Duodenal mucosa (tissue), 2 donors: ENCODE measurements around the gene NEUROG3.
"Not testable (repeated sequence)": the region's sequence is repeated elsewhere in the genome, so short reads cannot be mapped to it uniquely, and the experiment has no call there.

Experiments
- H3K27ac ChIP-seq: one replicate; pipeline ENCODE4 v1.7.0; 2013; ENCODE audit warnings: low read depth, low read length
- H3K27me3 ChIP-seq, 2 donors: one replicate each; pipeline ENCODE4 v1.7.0; 2013; ENCODE audit warnings: low read length in 2 of 2, control low read depth in 1 of 2; ENCODE audit not compliant: insufficient read depth in 2 of 2, control insufficient read depth in 1 of 2
- H3K36me3 ChIP-seq, 2 donors: one replicate each; pipeline ENCODE4 v1.7.0; 2013; ENCODE audit warnings: low read length in 2 of 2, control low read depth in 1 of 2; ENCODE audit not compliant: insufficient read depth in 2 of 2, control insufficient read depth in 1 of 2
- H3K4me1 ChIP-seq, 2 donors: one replicate each; pipeline ENCODE4 v1.7.0; 2013; ENCODE audit warnings: low read length in 2 of 2, control low read depth in 1 of 2; ENCODE audit not compliant: insufficient read depth in 2 of 2, control insufficient read depth in 1 of 2
- H3K4me3 ChIP-seq, 2 donors: one replicate each; pipeline ENCODE4 v1.7.0; 2013; ENCODE audit warnings: low read length in 2 of 2, low read depth in 1 of 2
- H3K9ac ChIP-seq, 2 donors: one replicate each; pipeline ENCODE4 v1.7.0; 2013; ENCODE audit warnings: low read length in 2 of 2, low read depth in 1 of 2
- H3K9me3 ChIP-seq, 2 donors: one replicate each; pipeline ENCODE4 v1.7.0; 2013; ENCODE audit warnings: low read length in 2 of 2, control low read depth in 1 of 2; ENCODE audit not compliant: control insufficient read depth in 1 of 2

NEUROG3 gene

DNA sequence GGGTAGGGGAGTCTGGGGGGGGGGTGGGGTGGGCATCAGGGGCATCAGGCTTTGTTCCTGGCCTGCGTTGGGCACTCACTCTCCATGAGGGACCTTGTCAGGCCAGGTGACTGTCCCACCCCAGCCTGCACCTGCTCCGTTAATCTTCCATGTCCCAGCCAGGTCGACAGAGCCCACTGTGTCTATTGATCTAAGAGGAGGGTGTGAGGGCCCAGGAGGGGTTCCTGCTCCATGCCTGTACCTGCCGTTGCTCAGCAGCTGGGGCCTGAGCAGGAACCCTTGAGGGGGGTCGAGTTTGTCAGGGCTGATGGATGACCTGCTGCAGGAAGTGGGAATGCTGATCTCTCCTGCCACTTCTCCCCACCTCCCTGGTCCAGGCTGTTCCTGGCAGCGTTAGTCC is 18.6 kb downstream of the NEUROG3 start:
- H3K4me1 ChIP-seq, result no peaks in the 10 kb centered on the region

DNA sequence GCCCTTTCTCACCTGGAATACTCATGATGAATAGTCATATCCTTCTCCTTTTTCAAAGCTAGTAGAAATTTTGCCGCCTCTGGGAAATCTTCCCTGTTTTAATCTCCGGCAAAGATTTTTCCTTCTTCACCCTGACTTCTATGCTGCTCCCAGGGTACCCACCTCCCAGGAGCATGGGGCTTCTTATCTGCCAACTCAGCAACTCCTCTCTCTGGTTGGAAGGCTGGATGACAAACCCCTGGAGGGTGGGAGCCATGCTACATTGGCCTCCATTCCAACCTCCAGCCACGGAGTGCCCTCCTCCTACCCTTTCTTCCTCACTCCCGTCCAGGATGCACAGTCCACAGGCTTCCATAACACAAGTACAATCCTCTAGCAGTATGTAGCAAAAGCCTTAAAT is 19.9 kb downstream of the NEUROG3 start:
- H3K9ac ChIP-seq, result no peak overlapping the region
- peaks cover 0 to 7% of the 10 kb centered on the region in 2 donors for H3K27me3 ChIP-seq
- peaks cover 19 to 25% of the 10 kb centered on the region in 2 donors for H3K9me3 ChIP-seq
- H3K27ac ChIP-seq, result no peak overlapping the region
- no peak overlapping the region for H3K4me3 ChIP-seq
- H3K4me1 ChIP-seq, result no peaks in the 10 kb centered on the region
- no peaks in the 10 kb centered on the region for H3K36me3 ChIP-seq

More for the DNA sequence above, 18.6 kb downstream of the NEUROG3 start:
- Histone ChIP-seq H3K36me3 (no peaks in the 10 kb centered on the region), H3K27ac (no peak overlapping the region), H3K9ac (no peak overlapping the region), H3K9me3 (peaks cover 13 to 15% of the 10 kb centered on the region in 2 donors), H3K27me3 (peaks cover 0 to 7% of the 10 kb centered on the region in 2 donors), H3K4me3 (no peak overlapping the region)

DNA sequence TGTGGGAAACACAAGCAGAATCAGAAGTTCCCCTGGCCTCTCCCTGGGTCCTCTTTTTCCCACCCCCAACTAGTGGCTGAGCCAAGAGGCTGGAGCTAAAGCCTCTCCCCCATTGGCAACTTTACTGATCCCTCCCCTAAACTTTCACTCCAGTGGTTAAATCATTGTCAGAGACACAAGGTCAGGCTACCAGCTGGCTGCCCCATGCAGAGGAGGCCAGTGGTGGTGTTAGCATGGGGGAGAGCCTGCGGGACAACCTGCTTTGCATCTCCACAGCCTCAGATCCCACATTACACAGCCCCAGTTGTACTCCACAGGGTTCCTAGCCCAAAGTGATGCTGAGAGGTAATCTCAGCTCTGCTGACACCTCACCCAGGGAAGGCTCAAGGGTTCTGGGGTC is 21.0 kb downstream of the NEUROG3 start:
- no peaks in the 10 kb centered on the region for H3K36me3 ChIP-seq
- peaks cover 0 to 7% of the 10 kb centered on the region in 2 donors for H3K27me3 ChIP-seq
- no peaks in the 10 kb centered on the region for H3K4me1 ChIP-seq
- H3K9ac ChIP-seq, result no peak overlapping the region
- peaks cover 19 to 31% of the 10 kb centered on the region in 2 donors for H3K9me3 ChIP-seq
- no peak overlapping the region for H3K4me3 ChIP-seq
- H3K27ac ChIP-seq, result no peak overlapping the region

DNA sequence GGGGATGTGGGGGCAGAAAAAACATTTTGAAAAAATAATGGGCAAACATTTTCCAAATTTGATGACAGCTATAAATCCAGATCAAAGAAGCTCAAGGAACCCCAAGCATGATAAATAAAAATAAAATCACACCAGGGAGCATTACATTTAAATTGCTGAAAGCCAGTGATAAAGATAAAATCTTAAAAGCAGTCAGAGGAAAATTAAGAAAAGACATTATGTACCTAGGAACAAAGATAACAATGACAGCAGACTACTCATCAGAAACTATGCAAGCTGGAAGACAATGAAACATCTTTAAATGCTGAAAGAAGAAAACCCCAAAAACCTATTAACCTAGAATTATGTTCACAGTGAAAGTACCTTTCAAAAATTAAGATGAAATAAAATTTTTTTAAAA is 23.3 kb downstream of the NEUROG3 start:
- no peak overlapping the region for H3K9ac ChIP-seq
- no peak overlapping the region for H3K27ac ChIP-seq
- peaks cover 0 to 7% of the 10 kb centered on the region in 2 donors for H3K27me3 ChIP-seq
- peaks cover 19 to 31% of the 10 kb centered on the region in 2 donors for H3K9me3 ChIP-seq
- H3K4me1 ChIP-seq, result no peaks in the 10 kb centered on the region
- no peaks in the 10 kb centered on the region for H3K36me3 ChIP-seq
- no peak overlapping the region for H3K4me3 ChIP-seq

DNA sequence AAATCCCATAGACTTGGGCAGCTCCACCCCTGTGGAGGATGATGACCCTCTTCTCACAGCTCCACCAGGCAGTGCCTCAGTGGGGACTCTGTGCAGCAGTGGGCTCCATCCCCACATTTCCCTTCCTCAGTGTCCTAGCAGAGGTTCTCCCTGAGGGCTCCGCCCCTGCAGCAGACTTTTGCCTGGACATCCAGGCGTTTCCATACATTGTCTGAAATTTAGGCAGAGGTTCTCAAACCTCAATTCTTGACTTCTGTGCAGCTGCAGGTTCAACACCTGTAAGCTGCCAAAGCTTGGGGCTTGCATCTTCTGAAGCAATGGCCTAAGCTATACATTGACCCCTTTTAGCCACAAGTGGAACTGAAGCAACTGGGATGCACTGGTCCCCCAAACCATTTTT is 31.8 kb downstream of the NEUROG3 start:
- no peaks in the 10 kb centered on the region for H3K36me3 ChIP-seq

DNA sequence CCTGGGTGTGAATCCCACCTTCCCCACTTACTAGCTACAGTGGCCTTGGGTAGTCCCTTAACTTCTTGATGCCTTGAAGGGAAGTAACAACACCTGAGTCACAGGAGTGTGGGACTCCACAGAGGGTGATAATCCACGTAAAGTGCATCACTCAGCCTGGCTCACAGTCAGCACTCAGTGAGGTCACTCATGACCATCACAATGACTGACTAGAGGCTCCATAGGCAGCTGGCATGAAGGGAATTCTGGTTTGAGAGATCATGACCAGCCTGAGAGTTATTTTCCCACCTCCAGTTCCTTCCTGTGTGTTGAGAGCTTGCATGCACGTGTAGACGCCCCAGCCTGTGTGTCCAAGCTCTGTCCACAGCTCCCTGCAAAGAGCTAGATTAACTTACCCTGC is 34.8 kb downstream of the NEUROG3 start:
- no peaks in the 10 kb centered on the region for H3K4me1 ChIP-seq
- no peak overlapping the region for H3K9ac ChIP-seq
- no peaks in the 10 kb centered on the region for H3K36me3 ChIP-seq
- H3K27ac ChIP-seq, result no peak overlapping the region
- H3K9me3 ChIP-seq, result peaks cover 6 to 9% of the 10 kb centered on the region in 2 donors
- no peaks in the 10 kb centered on the region for H3K27me3 ChIP-seq
- no peak overlapping the region for H3K4me3 ChIP-seq

More for the DNA sequence above, 31.8 kb downstream of the NEUROG3 start:
- H3K4me1 ChIP-seq, result no peaks in the 10 kb centered on the region
- H3K9ac ChIP-seq, result no peak overlapping the region
- H3K27ac ChIP-seq, result no peak overlapping the region
- peaks cover 6 to 9% of the 10 kb centered on the region in 2 donors for H3K9me3 ChIP-seq
- H3K4me3 ChIP-seq, result no peak overlapping the region
- no peaks in the 10 kb centered on the region for H3K27me3 ChIP-seq

DNA sequence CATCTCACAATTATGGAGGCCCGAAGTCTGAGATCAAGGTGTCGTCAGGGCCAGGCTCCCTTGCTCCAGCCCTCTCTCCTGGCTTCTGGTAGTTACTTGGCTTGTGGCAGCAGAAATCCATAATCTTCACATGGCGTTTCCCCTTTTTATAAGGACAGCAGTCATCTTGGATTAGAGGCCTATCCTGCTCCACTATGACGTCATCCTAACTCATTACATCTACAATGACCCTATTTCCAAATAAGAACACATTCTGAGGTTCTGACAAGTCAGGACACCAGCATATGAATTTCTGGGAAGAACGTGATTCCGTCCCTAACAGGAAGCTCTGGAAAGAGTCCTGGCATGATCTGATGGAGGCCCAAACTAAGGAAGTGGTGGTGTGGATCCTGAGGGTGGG is 35.8 kb downstream of the NEUROG3 start:
- Histone ChIP-seq H3K9me3 (peaks cover 6 to 9% of the 10 kb centered on the region in 2 donors), H3K4me1 (no peaks in the 10 kb centered on the region), H3K27me3 (no peaks in the 10 kb centered on the region), H3K27ac (no peak overlapping the region), H3K9ac (no peak overlapping the region), H3K4me3 (no peak overlapping the region), H3K36me3 (no peaks in the 10 kb centered on the region)

DNA sequence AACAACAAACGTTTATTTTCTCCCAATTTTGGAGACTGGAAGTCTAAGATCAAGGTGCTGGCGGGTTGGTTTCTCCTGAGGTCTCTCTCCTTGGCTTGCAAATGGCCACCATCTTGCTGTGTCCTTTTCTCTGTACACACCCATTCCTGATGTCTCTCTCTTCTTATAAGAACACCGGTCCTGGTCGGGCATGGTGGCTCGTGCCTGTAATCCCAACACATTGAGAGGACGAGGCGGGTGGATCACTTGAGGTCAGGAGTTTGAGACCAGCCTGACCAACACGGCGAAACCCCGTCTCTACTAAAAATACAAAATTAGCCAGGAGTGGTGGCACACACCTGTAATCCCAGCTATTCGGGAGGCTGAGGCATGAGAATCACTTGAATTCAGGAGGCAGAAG is 36.7 kb downstream of the NEUROG3 start:
- not testable (repeated sequence) for H3K27me3 ChIP-seq, H3K4me1 ChIP-seq, H3K27ac ChIP-seq, H3K9ac ChIP-seq, H3K9me3 ChIP-seq, H3K4me3 ChIP-seq, H3K36me3 ChIP-seq

DNA sequence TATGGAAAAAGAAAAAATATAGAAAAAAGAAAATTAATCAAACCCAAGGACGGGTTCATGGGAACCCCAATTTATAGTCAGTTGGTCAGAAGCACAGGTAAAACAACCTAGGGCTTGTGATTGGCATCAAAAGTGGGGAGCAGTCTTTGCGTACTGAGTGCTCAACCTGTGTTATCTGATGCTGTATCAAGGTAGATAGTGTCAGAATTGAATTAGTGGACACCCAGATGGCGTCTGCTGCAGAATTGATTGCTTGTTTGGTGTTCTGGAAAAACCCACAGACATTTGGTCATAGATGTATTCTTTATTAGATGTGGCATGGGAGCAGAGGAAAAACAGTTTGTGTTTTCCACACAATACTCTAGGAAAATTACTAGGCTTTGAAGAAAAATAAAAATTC is 39.6 kb downstream of the NEUROG3 start:
- Histone ChIP-seq H3K4me3 (no peak overlapping the region), H3K36me3 (no peaks in the 10 kb centered on the region), H3K27ac (no peak overlapping the region), H3K9me3 (no peaks in the 10 kb centered on the region), H3K9ac (no peak overlapping the region), H3K27me3 (no peaks in the 10 kb centered on the region), H3K4me1 (no peaks in the 10 kb centered on the region)

DNA sequence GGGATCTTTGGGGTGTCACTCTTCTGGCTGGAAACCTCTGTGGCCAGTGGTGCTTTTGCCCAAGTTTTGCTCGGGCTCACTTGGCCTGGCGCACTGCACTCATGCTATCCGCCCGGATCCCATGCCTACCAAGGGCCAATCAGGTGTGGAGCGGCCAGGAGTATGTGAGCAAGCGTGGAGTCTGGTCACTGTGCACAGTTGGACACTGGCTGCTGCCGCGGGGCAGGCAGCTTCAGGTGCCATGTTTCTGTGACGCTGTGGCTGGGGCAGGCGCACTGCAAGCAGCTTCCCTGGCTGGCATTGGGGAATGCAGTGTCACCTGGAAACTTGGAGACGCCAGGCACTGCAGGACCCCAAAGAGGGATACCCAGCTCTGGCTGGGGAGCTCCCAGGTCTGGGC is 45.3 kb downstream of the NEUROG3 start:
- H3K36me3 ChIP-seq, result no peaks in the 10 kb centered on the region
- no peaks in the 10 kb centered on the region for H3K27me3 ChIP-seq
- H3K9ac ChIP-seq, result no peak overlapping the region
- H3K9me3 ChIP-seq, result no peaks in the 10 kb centered on the region
- H3K4me1 ChIP-seq, result no peaks in the 10 kb centered on the region
- H3K4me3 ChIP-seq, result no peak overlapping the region
- no peak overlapping the region for H3K27ac ChIP-seq
